ENCODE results near the gene CTH. TPM values are rescaled to one million over a fixed set of nuclear protein-coding genes. Genes with fewer than 3 reads are reported as not detected.
"Not testable (repeated sequence)": the region's sequence is repeated elsewhere in the genome, so short reads cannot be mapped to it uniquely, and the experiment has no call there.

Gene CTH
- total RNA-seq, 1 donor from 2014 or later: 20.2 TPM

- no peak for DNase-seq (ENCODE audit: low spot score)
- Mint-ChIP-seq H3K4me3 (ENCODE audit: unreplicated experiment) (no peak overlapping the region), H3K9me3 (ENCODE audit: unreplicated experiment) (no peaks in the 10 kb centered on the region), H3K27ac (ENCODE audit: unreplicated experiment) (no peak overlapping the region), H3K4me1 (ENCODE audit: unreplicated experiment) (peaks cover 14% of the 10 kb centered on the region), H3K27me3 (ENCODE audit: unreplicated experiment) (peaks cover 5% of the 10 kb centered on the region), H3K36me3 (ENCODE audit: low read depth, unreplicated experiment) (no peaks in the 10 kb centered on the region)
- TF ChIP-seq CTCF (IDR thresholded peaks at IDR 0.05; ENCODE audit: unreplicated experiment): no peak
Measured at GRCh38 chr1:70409136-70409535, 1.9 kb upstream of the CTH start.

- Mint-ChIP-seq H3K27me3 (ENCODE audit: unreplicated experiment) (peaks cover 5% of the 10 kb centered on the region), H3K27ac (ENCODE audit: unreplicated experiment) (peak overlapping the region; percentile 99), H3K9me3 (ENCODE audit: unreplicated experiment) (no peaks in the 10 kb centered on the region), H3K4me3 (ENCODE audit: unreplicated experiment) (peak overlapping the region; percentile 100), H3K36me3 (ENCODE audit: low read depth, unreplicated experiment) (no peaks in the 10 kb centered on the region), H3K4me1 (ENCODE audit: unreplicated experiment) (peaks cover 17% of the 10 kb centered on the region)
- no peak for DNase-seq (ENCODE audit: low spot score)
- no peak for TF ChIP-seq CTCF (IDR thresholded peaks at IDR 0.05; ENCODE audit: unreplicated experiment)
Measured at GRCh38 chr1:70411360-70411844, 334 bp downstream of the CTH start.

- no peak for TF ChIP-seq CTCF (IDR thresholded peaks at IDR 0.05; ENCODE audit: unreplicated experiment)
- no peak for DNase-seq (ENCODE audit: low spot score)
- Mint-ChIP-seq H3K27me3 (ENCODE audit: unreplicated experiment) (peaks cover 5% of the 10 kb centered on the region), H3K36me3 (ENCODE audit: low read depth, unreplicated experiment) (peaks cover 7% of the 10 kb centered on the region), H3K4me1 (ENCODE audit: unreplicated experiment) (peaks cover 17% of the 10 kb centered on the region), H3K4me3 (ENCODE audit: unreplicated experiment) (no peak overlapping the region), H3K27ac (ENCODE audit: unreplicated experiment) (no peak overlapping the region), H3K9me3 (ENCODE audit: unreplicated experiment) (no peaks in the 10 kb centered on the region)
Measured at GRCh38 chr1:70415882-70416281, 4.8 kb downstream of the CTH start.

GRCh38 chr1:70418973-70419734 is 8.1 kb downstream of the CTH start:
- not testable (repeated sequence) for H3K4me1 Mint-ChIP-seq (ENCODE audit: unreplicated experiment); H3K27ac Mint-ChIP-seq (ENCODE audit: unreplicated experiment)

GRCh38 chr1:70420320-70420719 is 9.3 kb downstream of the CTH start:
- Mint-ChIP-seq H3K36me3 (ENCODE audit: low read depth, unreplicated experiment) (peaks cover 14% of the 10 kb centered on the region), H3K4me1 (ENCODE audit: unreplicated experiment) (peaks cover 2% of the 10 kb centered on the region), H3K9me3 (ENCODE audit: unreplicated experiment) (no peaks in the 10 kb centered on the region), H3K27ac (ENCODE audit: unreplicated experiment) (no peak overlapping the region), H3K4me3 (ENCODE audit: unreplicated experiment) (no peak overlapping the region), H3K27me3 (ENCODE audit: unreplicated experiment) (no peaks in the 10 kb centered on the region)
- no peak for DNase-seq (ENCODE audit: low spot score)
- no peak for TF ChIP-seq CTCF (IDR thresholded peaks at IDR 0.05; ENCODE audit: unreplicated experiment)

More at GRCh38 chr1:70418973-70419734, 8.1 kb downstream of the CTH start:
- H3K27me3 Mint-ChIP-seq (ENCODE audit: unreplicated experiment); H3K9me3 Mint-ChIP-seq (ENCODE audit: unreplicated experiment); DNase-seq (ENCODE audit: low spot score); H3K4me3 Mint-ChIP-seq (ENCODE audit: unreplicated experiment): not testable (repeated sequence)
- peaks cover 11% of the 10 kb centered on the region for H3K36me3 Mint-ChIP-seq (ENCODE audit: low read depth, unreplicated experiment)

Data from endothelial cell (in vitro differentiated cells).